Vagina (tissue), 2 donors: Measurements from ENCODE around the gene CNIH3.

Source experiments
- POLR2A ChIP-seq, 2 donors: fragments of 450-650 bp; IDR thresholded peaks; one replicate each; pipeline ENCODE4 v1.6.1; 2017; ENCODE audit warnings: antibody characterized with exemption in 2 of 2, mild to moderate bottlenecking in 2 of 2, moderate library complexity in 2 of 2
- TF ChIP-seq, protein P1 (sequence below), 3 experiments: fragments of 450-650 bp in 2 of 3; fragments of 200-600 bp in 1 of 3; sonication (generic) in 1 of 3; IDR thresholded peaks; one replicate each; pipeline ENCODE4 v1.5.1; 2017 to 2019; ENCODE audit warnings: antibody characterized with exemption in 3 of 3, mild to moderate bottlenecking in 2 of 3, moderate library complexity in 2 of 3

DNA sequence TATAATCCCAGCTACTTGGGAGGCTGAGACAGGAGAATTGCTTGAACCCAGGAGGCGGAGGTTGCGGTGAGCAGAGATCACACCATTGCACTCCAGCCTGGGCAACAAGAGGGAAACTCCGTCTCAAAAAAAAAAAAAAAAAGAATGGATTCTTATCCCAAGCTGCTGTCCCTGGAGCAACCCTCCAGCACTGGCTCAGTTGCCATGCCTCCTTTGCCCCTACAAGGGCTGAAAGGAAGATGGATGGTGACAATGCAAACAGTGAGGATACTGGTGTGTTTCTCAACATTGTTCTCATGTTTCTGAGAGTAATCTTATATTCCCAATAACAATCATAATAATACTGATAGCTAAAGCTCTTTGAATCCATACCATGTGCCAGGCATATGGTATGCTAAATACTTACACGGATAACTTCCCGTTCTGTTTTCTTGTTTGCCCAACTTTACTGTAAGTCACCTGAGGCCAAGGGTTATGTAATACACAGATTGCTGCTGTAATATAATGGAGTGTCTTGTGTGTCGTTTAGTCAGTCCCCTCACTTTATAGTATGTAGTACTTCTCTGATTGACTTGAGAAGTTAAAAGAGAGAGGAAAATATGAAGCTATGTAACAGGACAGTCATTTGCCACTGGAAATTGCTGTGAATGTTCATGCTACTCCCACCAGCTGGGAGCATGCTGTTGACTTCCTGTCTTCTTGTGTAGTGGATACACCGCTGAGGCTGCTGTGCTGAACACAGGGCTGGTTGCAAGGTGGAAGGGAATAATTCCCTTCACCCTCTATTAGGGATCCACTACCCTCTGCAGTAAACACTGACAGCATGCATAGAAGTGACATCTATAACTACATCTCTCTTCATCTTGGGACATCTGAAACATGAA lies 153.6 kb downstream of the CNIH3 start:
- TF ChIP-seq, protein P1, sequence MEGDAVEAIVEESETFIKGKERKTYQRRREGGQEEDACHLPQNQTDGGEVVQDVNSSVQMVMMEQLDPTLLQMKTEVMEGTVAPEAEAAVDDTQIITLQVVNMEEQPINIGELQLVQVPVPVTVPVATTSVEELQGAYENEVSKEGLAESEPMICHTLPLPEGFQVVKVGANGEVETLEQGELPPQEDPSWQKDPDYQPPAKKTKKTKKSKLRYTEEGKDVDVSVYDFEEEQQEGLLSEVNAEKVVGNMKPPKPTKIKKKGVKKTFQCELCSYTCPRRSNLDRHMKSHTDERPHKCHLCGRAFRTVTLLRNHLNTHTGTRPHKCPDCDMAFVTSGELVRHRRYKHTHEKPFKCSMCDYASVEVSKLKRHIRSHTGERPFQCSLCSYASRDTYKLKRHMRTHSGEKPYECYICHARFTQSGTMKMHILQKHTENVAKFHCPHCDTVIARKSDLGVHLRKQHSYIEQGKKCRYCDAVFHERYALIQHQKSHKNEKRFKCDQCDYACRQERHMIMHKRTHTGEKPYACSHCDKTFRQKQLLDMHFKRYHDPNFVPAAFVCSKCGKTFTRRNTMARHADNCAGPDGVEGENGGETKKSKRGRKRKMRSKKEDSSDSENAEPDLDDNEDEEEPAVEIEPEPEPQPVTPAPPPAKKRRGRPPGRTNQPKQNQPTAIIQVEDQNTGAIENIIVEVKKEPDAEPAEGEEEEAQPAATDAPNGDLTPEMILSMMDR (IDR thresholded peaks at IDR 0.05): no peak
- TF ChIP-seq POLR2A (IDR thresholded peaks at IDR 0.05): no peak
